ENCODE data around the gene CLIP4. TPM values are rescaled to one million over a fixed set of nuclear protein-coding genes. Genes with fewer than 3 reads are reported as not detected.

The CLIP4 gene
- total and polyA plus RNA-seq, 11 donors = 9.6 to 57.4 (median 42.6) TPM

DNA sequence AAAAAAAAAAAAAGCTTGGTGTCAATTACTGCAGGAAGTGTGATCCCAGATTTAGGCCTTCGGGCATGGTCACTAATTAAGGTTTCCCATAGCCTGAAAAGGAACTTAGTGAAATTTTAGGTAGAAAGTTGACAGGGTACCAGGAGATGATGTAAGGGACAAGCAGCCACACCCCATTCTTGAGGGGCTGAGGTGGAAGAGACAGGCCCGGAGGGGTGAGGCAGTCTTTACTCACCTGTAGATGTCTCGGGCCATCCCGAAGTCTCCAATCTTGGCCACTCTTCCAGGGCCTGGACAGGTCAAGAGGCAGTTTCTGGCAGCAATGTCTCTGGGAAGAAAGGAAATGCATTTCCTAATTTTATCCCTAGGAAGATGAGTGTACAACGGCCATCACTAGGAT, 94.3 kb downstream of the CLIP4 start:
- H3K36me3 ChIP-seq = peaks cover 0 to 3% (median 0%) of the 10 kb centered on the region in 9 donors
- WGBS, 4 donors = 81 to 89% (median 86%) methylated on average over 5 of the region's 5 CpGs
- peaks cover 0 to 5% (median 0%) of the 10 kb centered on the region in 12 donors for H3K4me1 ChIP-seq
- ATAC-seq (no peak), DNase-seq (no peak)
- no peaks in the 10 kb centered on the region for H3K9me3 ChIP-seq
- no peak for TF ChIP-seq POLR2A (IDR thresholded peaks at IDR 0.05)
- TF ChIP-seq, protein P1, sequence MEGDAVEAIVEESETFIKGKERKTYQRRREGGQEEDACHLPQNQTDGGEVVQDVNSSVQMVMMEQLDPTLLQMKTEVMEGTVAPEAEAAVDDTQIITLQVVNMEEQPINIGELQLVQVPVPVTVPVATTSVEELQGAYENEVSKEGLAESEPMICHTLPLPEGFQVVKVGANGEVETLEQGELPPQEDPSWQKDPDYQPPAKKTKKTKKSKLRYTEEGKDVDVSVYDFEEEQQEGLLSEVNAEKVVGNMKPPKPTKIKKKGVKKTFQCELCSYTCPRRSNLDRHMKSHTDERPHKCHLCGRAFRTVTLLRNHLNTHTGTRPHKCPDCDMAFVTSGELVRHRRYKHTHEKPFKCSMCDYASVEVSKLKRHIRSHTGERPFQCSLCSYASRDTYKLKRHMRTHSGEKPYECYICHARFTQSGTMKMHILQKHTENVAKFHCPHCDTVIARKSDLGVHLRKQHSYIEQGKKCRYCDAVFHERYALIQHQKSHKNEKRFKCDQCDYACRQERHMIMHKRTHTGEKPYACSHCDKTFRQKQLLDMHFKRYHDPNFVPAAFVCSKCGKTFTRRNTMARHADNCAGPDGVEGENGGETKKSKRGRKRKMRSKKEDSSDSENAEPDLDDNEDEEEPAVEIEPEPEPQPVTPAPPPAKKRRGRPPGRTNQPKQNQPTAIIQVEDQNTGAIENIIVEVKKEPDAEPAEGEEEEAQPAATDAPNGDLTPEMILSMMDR (IDR thresholded peaks at IDR 0.05) = no peak
- no peak overlapping the region for H3K4me3 ChIP-seq
- no peaks in the 10 kb centered on the region for H3K27me3 ChIP-seq
- intact Hi-C loops (cut with DNase I) = no loop called here
- no peak overlapping the region for H3K27ac ChIP-seq

GRCh38 chr2:29212009-29212408, 96.8 kb downstream of the CLIP4 start:
- DNase-seq = no peak
- 65 to 73% (median 70%) methylated on average over 5 of the region's 5 CpGs for WGBS, 4 donors
- H3K9me3 ChIP-seq = no peaks in the 10 kb centered on the region
- H3K4me1 ChIP-seq = peaks cover 0 to 5% (median 0%) of the 10 kb centered on the region in 12 donors
- TF ChIP-seq POLR2A (IDR thresholded peaks at IDR 0.05) = no peak
- TF ChIP-seq, protein P1 (IDR thresholded peaks at IDR 0.05) = no peak
- ATAC-seq = no peak
- H3K36me3 ChIP-seq = no peaks in the 10 kb centered on the region
- no peaks in the 10 kb centered on the region for H3K27me3 ChIP-seq
- intact Hi-C loops (cut with DNase I) = no loop called here
- H3K4me3 ChIP-seq = no peak overlapping the region
- H3K27ac ChIP-seq = no peak overlapping the region

DNA sequence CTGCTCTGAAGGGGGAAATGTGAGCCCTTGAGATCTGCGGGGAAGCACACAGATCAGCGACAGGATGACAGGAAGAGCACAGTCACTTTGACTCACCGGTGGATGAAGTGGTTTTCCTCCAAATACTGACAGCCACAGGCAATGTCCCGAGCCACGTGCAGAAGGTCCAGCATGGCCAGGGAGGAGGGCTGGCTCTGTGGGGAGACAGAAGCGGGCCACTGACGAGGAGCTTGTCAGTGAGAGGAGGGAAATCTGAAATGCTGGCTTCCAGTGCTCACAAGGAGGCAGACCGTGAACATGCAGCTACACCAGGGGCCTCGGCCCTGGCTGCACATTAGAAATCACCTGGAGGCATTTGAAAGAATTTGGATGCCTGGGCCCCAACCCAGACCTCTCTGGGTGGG, 98.7 kb downstream of the CLIP4 start:
- no peak overlapping the region for H3K27ac ChIP-seq
- peaks cover 0 to 5% (median 0%) of the 10 kb centered on the region in 12 donors for H3K4me1 ChIP-seq
- TF ChIP-seq, protein P1 (IDR thresholded peaks at IDR 0.05) = no peak
- no peak for TF ChIP-seq POLR2A (IDR thresholded peaks at IDR 0.05)
- ATAC-seq = no peak
- 45 to 53% (median 49%) methylated on average over 9 of the region's 9 CpGs for WGBS, 4 donors
- intact Hi-C loops (cut with DNase I) = no loop called here
- no peaks in the 10 kb centered on the region for H3K36me3 ChIP-seq
- no peaks in the 10 kb centered on the region for H3K9me3 ChIP-seq
- no peak for DNase-seq
- H3K27me3 ChIP-seq = no peaks in the 10 kb centered on the region
- H3K4me3 ChIP-seq = no peak overlapping the region

DNA sequence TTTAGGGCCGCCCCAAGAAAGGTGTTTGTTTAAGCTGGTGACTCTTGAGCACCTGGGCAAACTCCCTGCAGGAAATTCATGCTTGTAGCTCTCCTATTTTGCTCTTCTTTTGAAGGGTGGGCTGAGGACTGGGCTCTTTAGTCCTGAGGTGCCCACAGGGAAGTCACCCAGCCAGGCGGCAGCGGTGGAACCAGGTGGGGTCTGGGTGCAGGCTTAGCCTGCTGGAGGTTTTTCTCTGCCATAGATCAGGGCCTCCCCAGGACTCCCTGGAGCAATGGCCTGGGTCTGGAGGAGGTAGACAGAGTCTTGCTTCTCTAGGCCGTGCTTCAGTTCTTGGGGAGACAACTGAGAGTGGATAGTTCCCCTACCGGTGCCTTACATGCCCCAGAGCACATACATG, 99.9 kb downstream of the CLIP4 start:
- ATAC-seq (no peak), DNase-seq (no peak)

More for the DNA sequence above, 99.9 kb downstream of the CLIP4 start:
- no peaks in the 10 kb centered on the region for H3K36me3 ChIP-seq
- no peak for TF ChIP-seq POLR2A (IDR thresholded peaks at IDR 0.05)
- TF ChIP-seq, protein P1 (IDR thresholded peaks at IDR 0.05) = no peak
- no peak overlapping the region for H3K4me3 ChIP-seq
- no peaks in the 10 kb centered on the region for H3K9me3 ChIP-seq
- H3K27me3 ChIP-seq = no peaks in the 10 kb centered on the region
- H3K4me1 ChIP-seq = peaks cover 0 to 5% (median 0%) of the 10 kb centered on the region in 12 donors
- no peak overlapping the region for H3K27ac ChIP-seq
- intact Hi-C loops (cut with DNase I) = no loop called here
- 76 to 92% (median 87%) methylated on average over 4 to 5 of the region's 5 CpGs for WGBS, 4 donors

All from heart left ventricle (tissue), 16 donors.